CD4-positive, alpha-beta T cell treated with Interleukin-21 for 1 hour (primary cell): Measurements from ENCODE around the gene RNF220.

Source experiments
- DNase-seq: peaks from one replicate; pipeline ENCODE4 v3.0.0-alpha.2; 2020

The RNF220 gene

GRCh38 chr1:44436401-44437106, 31.5 kb downstream of the RNF220 start:
- no peak for DNase-seq

DNA sequence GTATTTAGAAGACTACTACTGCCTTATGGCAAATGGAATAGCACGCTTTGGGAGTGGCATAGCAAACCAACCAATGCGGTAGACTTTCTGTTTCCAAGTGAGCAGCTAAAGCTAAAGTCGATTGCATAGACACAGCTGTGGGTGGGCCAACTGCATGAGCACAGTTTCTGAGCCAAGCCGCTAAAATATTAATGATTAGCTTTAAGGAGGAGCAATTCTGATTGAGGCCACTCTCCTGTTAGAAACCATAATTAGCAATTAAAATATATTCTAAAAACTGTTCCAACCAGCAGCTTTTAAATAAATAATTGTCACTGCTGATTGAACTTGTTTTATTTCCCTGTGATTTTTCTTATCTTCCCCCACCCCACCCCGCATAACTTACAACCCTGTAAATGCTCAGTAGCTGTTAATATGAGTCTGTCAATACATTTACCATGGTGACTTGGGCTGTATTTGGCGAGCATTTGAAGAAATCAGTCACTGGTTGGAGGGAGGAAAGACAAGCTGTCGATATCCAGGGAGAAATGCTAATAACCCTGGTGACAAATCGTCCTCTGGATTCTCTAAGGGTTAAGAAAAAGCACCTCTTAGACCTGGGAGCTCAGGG, 32.2 kb downstream of the RNF220 start:
- no peak for DNase-seq

DNA sequence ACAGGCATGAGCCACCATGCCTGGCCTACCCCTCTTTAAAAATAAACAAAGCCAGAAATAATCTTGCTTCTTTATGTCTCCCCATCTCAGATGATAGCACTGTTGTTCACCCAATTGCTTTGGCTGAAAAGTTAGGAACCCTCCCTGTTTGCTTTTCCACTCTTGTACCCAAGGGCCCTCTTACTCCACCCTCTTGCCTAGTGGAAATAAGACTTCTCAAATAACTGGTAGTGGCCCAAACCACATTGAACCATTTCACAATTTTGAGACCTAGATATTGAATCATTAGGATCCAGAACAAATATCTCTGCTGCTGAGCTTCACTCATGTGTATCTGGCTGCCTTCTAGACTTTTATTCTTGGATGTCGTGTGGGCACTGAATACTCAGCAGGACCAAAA, 37.7 kb downstream of the RNF220 start:
- no peak for DNase-seq

- DNase-seq: no peak
Observed at GRCh38 chr1:44447051-44447810, 42.2 kb downstream of the RNF220 start.

DNA sequence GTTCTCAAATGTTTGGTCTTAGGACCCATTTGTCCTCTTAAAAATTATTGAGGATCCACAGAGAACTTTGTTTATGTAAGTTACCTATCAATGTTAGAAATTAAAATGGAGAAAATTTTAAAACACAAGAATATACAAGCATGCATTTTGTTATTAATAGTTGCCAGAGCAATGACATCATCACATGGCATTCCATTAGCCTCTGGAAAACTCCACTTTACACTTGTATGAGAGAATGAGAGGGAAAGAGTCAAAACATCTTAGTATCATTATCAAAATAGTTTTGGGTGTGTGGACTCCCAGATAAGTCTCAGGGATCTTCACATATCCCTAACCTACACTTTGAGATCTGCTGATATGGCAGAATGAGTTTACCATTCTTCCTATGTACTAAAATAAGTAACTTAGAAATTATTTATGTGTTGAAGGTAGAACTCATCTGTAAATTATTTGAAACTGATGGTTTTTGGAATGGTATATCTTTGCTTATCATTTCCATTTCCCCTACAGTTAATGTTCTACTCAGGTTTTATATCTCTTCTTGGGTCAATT, 48.8 kb downstream of the RNF220 start:
- no peak for DNase-seq

DNA sequence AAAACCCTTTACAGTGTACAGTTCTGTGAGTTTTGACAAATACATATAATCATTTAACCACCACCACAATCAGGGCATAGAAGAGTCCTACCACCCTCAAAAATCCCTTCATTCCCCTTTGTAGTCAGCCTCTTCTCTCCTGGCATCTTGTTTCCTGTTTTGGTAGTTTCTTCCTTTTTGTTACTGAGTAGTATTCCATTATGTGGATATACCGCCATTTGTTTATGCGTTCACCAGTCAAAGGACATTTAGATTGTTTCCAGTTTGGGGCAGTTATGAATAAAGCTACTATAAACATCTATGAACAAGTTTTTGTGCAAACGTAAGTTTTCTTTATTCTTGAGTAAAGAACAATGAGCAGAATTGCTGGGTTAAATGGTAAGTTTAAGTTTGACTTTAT, 49.6 kb downstream of the RNF220 start:
- DNase-seq: no peak

GRCh38 chr1:44460107-44460882, 55.2 kb downstream of the RNF220 start:
- no peak for DNase-seq

GRCh38 chr1:44464361-44464760, 59.3 kb downstream of the RNF220 start:
- no peak for DNase-seq

DNA sequence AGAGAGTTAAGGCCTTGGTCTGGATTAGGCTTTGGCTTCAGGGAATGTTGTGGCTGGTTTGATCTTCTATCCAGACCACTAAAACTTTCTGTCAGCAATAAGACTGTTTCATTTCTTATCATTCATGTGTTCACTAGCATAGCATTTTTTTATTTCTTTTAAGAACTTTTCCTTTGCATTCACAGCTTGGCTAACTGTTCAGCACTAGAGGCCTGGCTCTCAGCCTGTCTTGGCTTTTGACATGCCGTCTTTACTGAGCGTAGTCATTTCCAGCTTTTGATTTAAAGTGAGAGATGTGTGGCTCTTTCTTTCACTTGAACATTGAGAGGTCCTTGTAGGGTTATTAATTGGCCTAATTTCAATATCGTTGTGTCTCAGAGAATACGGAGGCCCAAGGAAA, 62.5 kb downstream of the RNF220 start:
- DNase-seq: no peak

- DNase-seq: no peak
Observed at GRCh38 chr1:44471911-44472453, 66.9 kb downstream of the RNF220 start.

DNA sequence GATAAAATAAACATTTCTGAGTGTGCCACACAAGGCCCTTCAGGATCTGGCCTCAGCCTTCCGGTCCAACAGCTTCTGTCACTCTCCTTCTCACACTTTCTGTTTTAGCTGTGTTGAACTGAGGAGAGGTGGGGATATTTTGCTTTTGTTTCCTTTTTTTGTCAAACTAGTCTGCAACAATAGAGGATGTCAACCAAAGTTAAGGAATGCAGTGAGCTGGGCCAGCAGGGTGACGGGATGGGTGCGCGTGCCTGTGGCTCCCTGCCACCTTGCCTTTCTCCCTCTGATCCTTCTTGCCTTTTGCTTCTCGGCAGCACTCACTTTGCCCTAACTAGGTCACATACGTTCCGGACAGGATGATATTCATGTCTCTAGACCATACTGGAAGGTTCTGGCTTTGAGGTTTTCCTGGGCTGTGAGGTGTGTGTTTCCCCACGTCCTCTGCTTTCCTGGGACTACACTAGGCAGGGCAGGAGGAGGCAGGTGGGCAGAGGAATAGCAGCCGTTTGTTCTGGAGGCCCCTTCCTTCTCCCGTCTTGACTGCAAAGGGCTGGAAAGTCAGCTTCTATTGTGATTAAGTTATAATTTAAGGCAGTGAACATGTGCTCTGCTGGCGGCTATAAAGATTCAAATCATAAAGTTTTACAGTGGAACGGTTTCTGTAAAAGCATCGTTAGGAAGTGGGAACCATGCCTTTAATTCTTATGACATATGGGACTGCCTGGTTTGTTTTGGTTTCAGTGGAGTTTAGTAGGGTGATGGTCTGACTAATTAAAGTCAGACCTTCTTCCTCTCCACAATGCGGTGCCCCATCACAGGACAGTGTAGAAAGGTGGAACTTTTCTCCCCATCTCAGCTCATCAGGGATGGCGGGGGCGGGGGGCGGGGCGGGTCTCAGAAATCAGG, 67.8 kb downstream of the RNF220 start:
- no peak for DNase-seq

DNA sequence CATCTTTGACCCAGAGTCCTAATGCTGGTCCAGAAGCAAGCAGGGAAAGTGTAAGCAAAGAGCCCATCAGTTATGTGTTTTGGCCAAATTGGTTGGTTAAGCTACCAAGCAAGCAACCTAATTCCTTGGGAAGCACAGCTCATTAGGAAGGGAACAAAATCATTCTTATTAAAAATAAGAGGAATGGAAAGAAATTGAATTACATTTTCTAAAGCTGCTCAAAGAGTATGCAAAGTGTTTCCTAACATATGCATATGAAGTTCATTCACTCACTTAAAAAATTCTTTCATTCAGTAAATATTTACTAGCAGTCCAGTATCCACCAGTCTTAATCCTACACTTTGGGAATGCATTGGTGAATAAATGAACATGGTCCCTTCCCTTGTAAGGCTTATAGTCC, 71.8 kb downstream of the RNF220 start:
- DNase-seq: no peak

DNA sequence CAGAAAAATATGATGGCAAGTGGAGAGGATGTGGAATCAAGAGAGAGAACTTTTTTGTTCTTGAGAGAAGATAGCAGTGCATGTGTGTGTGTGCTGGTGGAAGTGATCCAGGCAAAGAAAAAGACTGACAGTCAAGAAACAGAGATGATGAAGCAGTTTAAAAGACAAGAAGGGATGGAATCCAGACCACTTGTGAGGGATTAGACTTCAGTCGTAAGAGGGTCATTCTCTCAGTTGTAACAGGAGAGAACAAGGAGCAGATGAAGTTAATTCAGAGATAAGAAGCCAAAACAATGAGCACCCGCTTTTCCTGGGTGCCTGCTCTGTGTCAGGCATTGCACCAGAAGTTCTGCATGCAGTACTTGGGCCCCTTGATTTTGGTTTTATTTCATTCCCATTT, 76.6 kb downstream of the RNF220 start:
- no peak for DNase-seq

GRCh38 chr1:44483089-44483874, 78.2 kb downstream of the RNF220 start:
- no peak for DNase-seq

DNA sequence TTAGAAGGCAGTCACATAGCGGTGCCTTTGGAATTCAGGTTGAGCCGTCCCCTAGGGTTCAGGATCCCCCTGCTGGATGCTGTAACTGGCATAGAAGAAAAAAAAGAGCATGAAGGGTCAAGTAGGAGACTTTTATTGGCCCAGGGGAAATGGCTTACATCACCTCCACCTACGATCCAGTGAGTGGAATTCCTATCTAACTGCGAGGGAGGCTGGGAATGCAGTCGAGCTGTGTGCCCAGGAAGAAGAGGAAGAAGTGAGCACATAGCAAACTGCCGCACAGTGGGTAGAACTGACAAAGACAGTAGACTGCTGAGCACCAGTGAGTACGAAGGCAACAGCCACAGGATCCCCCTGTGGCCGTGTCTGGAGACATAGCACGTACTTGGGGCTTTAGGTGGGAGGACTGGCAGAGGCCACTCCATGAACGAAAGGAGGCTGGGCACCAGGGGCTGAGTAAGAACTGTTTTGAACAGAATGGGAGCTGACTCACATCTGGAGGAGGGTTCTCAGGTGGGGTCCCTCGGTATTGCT, 79.2 kb downstream of the RNF220 start:
- no peak for DNase-seq

DNA sequence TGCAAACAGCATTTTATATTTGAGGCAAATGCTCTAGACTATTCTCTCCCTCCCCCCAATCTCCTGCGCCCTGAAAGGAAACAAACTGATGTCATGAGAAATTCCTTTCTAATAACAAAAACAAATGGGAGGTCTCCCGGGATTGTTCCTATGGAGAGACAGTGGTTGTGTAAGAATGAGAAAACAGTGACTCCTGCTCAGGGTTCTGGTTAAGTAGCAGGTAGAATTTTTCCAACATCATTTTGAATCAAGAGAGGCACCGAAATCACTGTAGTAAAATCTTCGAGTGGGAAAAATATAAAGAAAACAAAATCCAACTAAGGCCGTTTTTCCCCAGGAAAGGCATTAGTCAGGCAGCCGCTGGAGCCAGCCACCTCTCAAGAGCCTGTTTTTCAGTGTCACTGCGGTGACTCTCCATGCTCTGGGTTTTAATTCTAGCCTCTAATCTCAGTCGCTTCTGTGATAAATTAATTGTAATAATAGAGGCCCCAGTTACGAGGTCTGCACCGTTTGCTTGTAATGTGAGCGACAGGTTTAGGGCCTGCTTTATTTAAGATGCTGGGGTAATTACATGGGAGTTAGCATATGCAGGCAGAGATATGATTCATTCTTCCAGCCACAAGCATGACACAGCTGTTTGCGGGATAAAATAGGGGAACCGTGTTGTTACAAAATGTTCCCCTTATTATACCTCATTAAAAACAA, 80.3 kb downstream of the RNF220 start:
- DNase-seq: peak; percentile 11

DNA sequence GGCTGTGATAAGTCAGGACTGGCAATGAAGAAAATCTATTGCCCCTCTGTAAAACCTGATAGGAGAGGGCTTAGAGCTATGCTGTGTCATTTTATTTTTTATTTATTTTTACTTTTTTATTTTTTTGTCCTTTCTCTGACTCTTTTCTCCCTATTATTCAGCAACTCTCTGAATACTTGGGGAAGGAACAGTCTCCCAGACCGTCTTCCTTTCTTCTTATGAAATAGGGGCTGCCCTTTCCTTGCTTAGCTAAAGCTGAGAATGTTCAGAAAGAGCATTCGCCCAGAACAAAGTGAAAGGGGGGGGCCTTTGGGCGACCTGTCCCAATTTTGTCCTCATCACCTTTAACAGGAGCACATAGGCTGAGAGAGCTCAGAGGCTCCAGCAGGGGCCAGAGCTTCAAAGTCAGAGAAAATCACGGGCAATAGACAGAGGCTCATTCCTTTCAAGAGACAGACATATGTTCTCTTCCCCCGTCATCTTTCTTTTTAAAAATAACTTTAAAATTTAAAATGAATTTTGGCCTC, 80.9 kb downstream of the RNF220 start:
- no peak for DNase-seq

DNA sequence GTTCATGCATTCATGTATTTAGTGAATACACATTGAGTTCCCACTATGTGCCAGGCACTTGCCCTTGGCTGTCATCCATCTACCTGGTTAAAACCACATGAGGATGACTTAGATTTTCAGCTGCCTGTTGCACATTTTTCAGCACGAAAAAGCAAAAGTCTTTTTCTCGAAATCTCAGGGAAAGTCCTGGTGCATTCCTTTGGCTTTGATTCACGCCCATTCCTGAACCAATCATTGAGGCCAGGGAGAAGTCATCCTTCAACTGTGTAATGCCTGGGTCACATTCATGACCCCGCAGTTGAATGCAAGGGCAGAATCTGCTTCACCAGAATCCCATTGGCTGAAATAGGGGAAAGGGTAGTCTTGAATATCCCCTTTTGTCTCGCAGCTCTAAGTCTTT, 84.4 kb downstream of the RNF220 start:
- DNase-seq: no peak

DNA sequence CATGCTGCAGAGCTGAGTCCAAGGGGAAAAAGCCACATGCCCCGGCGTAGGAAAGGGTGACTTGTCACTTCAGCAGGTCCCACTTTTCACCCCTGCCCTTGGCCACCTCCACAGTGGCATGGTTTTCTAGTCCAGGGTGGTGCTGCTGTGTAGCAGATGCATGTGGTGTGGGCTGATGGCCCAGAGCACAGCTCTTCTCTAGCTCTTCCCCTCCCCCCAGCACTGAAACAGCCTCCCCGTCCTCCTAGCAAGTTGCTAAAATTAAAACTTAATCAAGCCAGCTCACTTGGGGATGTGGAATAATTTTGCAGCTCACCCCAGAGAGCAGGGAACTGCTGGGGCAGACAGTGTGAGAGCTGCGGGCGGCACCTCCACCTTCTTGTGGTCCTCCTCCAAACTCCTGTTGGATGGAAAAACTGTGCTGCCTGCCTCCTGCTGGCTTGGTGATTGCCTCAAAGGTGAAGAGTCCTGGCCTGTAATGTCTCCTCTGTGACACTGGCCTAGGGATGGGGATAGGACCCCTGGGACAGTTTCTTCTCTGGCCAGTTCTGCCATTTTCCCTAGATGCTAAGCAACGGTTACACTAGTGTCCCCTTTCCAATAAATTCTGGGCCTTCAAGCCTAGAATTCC, 91.6 kb downstream of the RNF220 start:
- no peak for DNase-seq
